Breast epithelium (tissue), 3 donors: ENCODE measurements around the gene CRTAC1.

ENCODE experiments used
- POLR2A ChIP-seq: fragments of 450-650 bp; IDR thresholded peaks from one replicate; pipeline ENCODE4 v1.6.1; 2016; ENCODE audit warnings: antibody characterized with exemption, mild to moderate bottlenecking, moderate library complexity
- TF ChIP-seq, protein P1 (sequence below), 3 donors: fragments of 450-650 bp; IDR thresholded peaks; one replicate each; pipeline ENCODE4 v1.5.1; 2016 to 2017; ENCODE audit warnings: antibody characterized with exemption in 3 of 3, mild to moderate bottlenecking in 3 of 3, moderate library complexity in 3 of 3

DNA sequence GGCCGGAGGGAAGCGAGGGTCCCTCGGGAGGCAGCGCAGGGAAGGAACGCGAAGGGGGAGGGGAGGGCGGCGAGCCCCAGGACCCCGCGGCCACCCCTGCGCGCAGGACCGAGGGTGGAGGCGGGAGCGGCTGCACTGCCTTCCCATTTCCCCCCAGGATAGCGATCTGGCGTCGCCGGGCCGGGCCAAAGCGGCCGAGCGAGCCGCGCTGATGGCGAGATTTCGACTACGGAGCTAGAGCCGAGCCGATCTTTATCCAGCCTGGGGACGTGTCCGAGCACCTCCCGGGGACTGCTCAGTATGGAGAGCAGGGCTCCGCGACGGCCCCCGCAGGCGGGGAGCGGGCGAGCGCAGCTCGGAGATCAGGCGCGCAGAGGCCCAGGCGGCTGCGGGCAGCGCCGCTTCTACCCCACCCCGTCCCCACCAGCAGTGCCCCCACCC is 590 bp upstream of the CRTAC1 start:
- no peak for TF ChIP-seq POLR2A
- TF ChIP-seq, protein P1, sequence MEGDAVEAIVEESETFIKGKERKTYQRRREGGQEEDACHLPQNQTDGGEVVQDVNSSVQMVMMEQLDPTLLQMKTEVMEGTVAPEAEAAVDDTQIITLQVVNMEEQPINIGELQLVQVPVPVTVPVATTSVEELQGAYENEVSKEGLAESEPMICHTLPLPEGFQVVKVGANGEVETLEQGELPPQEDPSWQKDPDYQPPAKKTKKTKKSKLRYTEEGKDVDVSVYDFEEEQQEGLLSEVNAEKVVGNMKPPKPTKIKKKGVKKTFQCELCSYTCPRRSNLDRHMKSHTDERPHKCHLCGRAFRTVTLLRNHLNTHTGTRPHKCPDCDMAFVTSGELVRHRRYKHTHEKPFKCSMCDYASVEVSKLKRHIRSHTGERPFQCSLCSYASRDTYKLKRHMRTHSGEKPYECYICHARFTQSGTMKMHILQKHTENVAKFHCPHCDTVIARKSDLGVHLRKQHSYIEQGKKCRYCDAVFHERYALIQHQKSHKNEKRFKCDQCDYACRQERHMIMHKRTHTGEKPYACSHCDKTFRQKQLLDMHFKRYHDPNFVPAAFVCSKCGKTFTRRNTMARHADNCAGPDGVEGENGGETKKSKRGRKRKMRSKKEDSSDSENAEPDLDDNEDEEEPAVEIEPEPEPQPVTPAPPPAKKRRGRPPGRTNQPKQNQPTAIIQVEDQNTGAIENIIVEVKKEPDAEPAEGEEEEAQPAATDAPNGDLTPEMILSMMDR (IDR thresholded peaks at IDR 0.05), result no peak
